Neural cell (in vitro differentiated cells): ENCODE data around the gene RELN. TPM values are rescaled to one million over a fixed set of nuclear protein-coding genes. Genes with fewer than 3 reads are reported as not detected.

Experiments used
- H2AFZ ChIP-seq: fragments of 200-600, 300-800 bp; sonication (generic), shearing (Covaris generic); 2 replicates; pipeline ENCODE4 v1.6.0; 2014; ENCODE audit warnings: low read depth, mild to moderate bottlenecking, antibody characterized with exemption, low read length, moderate library complexity
- H3F3A ChIP-seq: fragments of 200-600 bp; shearing (Covaris generic); 2 replicates; pipeline ENCODE4 v1.6.1; 2016; ENCODE audit warnings: mild to moderate bottlenecking, moderate library complexity, mixed read lengths, antibody characterized with exemption, low read length; ENCODE audit not compliant: insufficient read depth, poor library complexity, severe bottlenecking
- H3K27ac ChIP-seq: fragments of 200-600, 300-800 bp; sonication (generic), shearing (Covaris generic); 2 replicates; pipeline ENCODE4 v1.5.1; 2014; ENCODE audit warnings: mild to moderate bottlenecking, low read length, moderate library complexity
- H3K27me3 ChIP-seq: fragments of 300-800, 200-600 bp; sonication (generic), shearing (Covaris generic); 2 replicates; pipeline ENCODE4 v1.6.0; 2014; ENCODE audit warnings: mild to moderate bottlenecking, low read depth, low read length, moderate library complexity; ENCODE audit not compliant: insufficient read depth
- H3K36me3 ChIP-seq: fragments of 300-800, 200-600 bp; sonication (generic), shearing (Covaris generic); 2 replicates; pipeline ENCODE4 v1.5.1; 2014; ENCODE audit warnings: mild to moderate bottlenecking, antibody characterized with exemption, low read length, moderate library complexity; ENCODE audit not compliant: insufficient read depth
- H3K4me2 ChIP-seq: fragments of 300-800, 200-600 bp; sonication (generic), shearing (Covaris generic); 2 replicates; pipeline ENCODE4 v1.6.0; 2014; ENCODE audit warnings: mild to moderate bottlenecking, low read length
- H3K4me3 ChIP-seq: fragments of 300-800, 200-600 bp; sonication (generic), shearing (Covaris generic); 2 replicates; pipeline ENCODE4 v1.5.1; 2014; ENCODE audit warnings: mild to moderate bottlenecking, low read length, moderate library complexity
- H3K79me2 ChIP-seq: fragments of 200-600 bp; shearing (Covaris generic); replicated peaks from 2 replicates; pipeline ENCODE4 v1.6.0; 2014; ENCODE audit warnings: mild to moderate bottlenecking, low read length, moderate library complexity; ENCODE audit not compliant: insufficient read depth
- H3K9ac ChIP-seq: fragments of 300-800, 200-600 bp; sonication (generic), shearing (Covaris generic); 2 replicates; pipeline ENCODE4 v1.6.1; 2016; ENCODE audit warnings: mild to moderate bottlenecking, low read length, mixed read lengths
- H3K9me2 ChIP-seq: fragments of 200-600 bp; shearing (Covaris generic); 2 replicates; pipeline ENCODE4 v1.6.1; 2016; ENCODE audit warnings: mild to moderate bottlenecking, low read length, mixed read lengths; ENCODE audit not compliant: insufficient read depth
- H3K9me3 ChIP-seq: fragments of 200-600, 300-800 bp; sonication (generic), shearing (Covaris generic); 2 replicates; pipeline ENCODE4 v1.6.1; 2016; ENCODE audit warnings: mild to moderate bottlenecking, mixed run types, low read length, moderate library complexity, mixed read lengths
- H4K20me1 ChIP-seq: fragments of 200-600 bp; shearing (Covaris generic); 2 replicates; pipeline ENCODE4 v1.6.1; 2016; ENCODE audit warnings: mild to moderate bottlenecking, mixed run types; ENCODE audit not compliant: insufficient read depth
- EP300 ChIP-seq: fragments of 450-650 bp; conservative IDR thresholded peaks from 2 replicates; pipeline ENCODE4 v1.6.1; 2014; ENCODE audit warnings: antibody characterized with exemption, mild to moderate bottlenecking, moderate library complexity; ENCODE audit not compliant: poor library complexity, severe bottlenecking
- EZH2 ChIP-seq: fragments of 200-600, 300-800 bp; shearing (Covaris generic), sonication (generic); IDR thresholded peaks from 2 replicates; pipeline ENCODE4 v1.6.1; 2014; ENCODE audit warnings: antibody characterized with exemption, low read length, borderline replicate concordance, mild to moderate bottlenecking; ENCODE audit not compliant: insufficient read depth, poor library complexity, severe bottlenecking
- MXI1 ChIP-seq: fragments of 450-650 bp; conservative IDR thresholded peaks from 2 replicates; pipeline ENCODE4 v1.6.1; 2014; ENCODE audit warnings: antibody characterized with exemption, mild to moderate bottlenecking; ENCODE audit not compliant: poor library complexity, severe bottlenecking
- POLR2AphosphoS5 ChIP-seq: IDR thresholded peaks from 2 replicates; pipeline ENCODE4 v1.6.1; 2012
- RAD21 ChIP-seq: fragments of 450-650 bp; conservative IDR thresholded peaks from 2 replicates; pipeline ENCODE4 v1.6.1; 2014; ENCODE audit warnings: antibody characterized with exemption, mild to moderate bottlenecking, moderate library complexity
- SMC3 ChIP-seq: fragments of 450-650 bp; conservative IDR thresholded peaks from 2 replicates; pipeline ENCODE4 v1.6.1; 2014; ENCODE audit warnings: antibody characterized with exemption, mild to moderate bottlenecking, moderate library complexity; ENCODE audit not compliant: poor library complexity
- TAF1 ChIP-seq: IDR thresholded peaks from 2 replicates; pipeline ENCODE4 v1.6.1; 2012; ENCODE audit warnings: low read depth
- polyA plus RNA-seq: library from polyadenylated mRNA; depleted of rRNA; stranded (reverse); fragments of >200 nt; gene quantifications from 2 replicates; pipeline ENCODE4 v1.2.3, GENCODE V29; 2014
- TF ChIP-seq, protein P1 (sequence below): IDR thresholded peaks from 2 replicates; pipeline ENCODE4 v1.6.1; 2012; ENCODE audit warnings: borderline replicate concordance
- TF ChIP-seq, protein P2 (sequence below): fragments of 450-650 bp; IDR thresholded peaks from 2 replicates; pipeline ENCODE4 v1.5.1; 2014; ENCODE audit warnings: antibody characterized with exemption, mild to moderate bottlenecking, moderate library complexity; ENCODE audit not compliant: poor library complexity, severe bottlenecking

RELN gene
- polyA plus RNA-seq, 1 donor from 2014 or later = 178 TPM

DNA sequence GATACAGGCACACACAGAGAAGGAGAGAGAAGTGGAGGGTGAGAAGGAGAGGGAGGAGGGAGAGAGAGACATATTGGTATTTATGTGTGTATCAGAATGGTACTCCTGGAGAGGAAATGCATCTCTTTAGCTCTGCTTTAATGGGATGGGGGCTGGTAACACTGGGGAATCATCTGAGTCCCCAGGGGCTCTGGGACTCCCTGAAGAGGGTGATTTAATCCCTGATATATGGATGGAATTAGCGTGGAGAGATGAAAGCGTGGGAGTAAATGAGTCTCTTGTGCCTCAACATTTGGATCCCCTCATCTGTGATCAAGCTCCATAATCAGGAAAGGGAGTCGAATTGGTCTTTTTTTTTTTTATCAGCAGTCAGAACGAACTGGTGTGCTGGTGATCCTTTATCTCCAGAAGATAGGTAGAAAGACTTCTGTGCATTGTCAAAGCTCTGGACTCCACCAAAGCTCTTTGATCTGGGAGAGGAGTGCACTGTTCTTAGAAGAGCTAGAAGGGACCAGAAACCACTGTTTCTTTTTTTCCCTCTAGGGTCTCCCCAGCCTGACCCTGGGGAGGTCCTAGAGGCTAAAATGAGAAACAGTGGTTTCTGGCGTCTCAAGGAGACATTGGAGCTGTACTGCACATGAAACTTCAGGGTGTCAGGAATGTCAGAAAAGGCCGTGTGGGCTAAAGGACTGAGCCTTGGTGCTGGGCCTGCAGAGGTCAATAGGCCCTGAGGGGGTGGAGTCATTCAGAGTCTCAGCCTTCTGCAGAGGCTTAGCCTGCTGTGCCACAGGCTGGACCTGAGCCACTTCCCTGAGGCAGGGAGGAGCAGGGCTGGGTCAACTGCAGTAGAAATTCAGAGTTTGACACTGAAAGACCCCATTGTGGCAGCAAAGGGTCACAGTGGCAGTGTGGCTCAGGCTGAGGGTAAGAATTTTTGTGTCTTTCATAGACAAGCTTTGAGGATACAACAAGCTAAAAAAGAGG is 309.0 kb downstream of the RELN start:
- Histone ChIP-seq H3K27me3 (no peaks in the 10 kb centered on the region), H2AFZ (no peak overlapping the region), H3K4me2 (no peak overlapping the region)

DNA sequence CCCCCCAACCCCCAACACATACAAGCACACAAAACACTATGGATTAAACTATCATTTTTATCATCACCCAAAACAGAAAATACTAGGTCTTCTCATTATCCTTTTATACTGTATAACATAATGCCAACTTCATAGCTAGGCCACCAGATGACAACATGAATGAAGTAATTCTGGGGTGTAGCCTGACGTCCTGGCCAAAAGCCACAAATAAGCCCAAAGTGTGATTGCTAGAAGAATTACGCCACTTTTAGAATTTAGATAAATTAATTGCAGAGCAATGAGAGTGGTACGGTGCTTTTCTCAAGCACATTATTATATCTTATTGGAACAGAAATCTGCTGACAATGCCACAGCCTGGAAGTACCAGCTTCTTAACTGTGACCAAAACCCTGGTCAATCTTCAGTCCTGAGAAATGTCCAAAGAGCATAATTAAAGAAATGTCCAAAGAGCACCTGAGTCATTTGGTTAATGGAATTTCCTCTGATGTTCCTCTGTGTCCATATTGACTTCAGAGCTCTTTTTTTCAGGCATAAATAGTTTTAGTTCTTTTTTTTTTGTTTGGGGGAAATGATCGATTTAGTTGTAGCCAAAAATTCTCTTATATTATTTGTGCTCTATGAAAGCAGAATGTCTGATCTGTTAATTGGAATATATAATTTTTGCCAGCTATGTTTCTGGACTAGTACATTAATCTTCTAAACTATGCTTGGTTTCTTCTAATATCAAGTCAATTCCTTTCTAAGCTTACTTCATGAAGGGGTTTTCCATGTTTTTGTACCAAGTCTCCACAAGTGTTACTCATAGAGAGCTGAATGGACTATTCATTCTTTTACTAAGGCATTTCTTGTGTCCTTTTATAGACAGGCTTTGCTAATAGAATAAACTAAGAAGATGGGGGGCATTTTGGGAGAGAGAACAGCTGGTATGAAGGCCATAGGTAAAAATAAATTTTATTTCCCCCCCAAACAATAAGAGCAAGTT is 310.0 kb downstream of the RELN start:
- Histone ChIP-seq H3K27ac (no peak overlapping the region), H2AFZ (no peak overlapping the region), H3K9ac (no peak overlapping the region), H3K27me3 (no peaks in the 10 kb centered on the region), H3K9me3 (no peaks in the 10 kb centered on the region), H3F3A (no peaks in the 10 kb centered on the region), H3K4me3 (no peak overlapping the region), H3K4me2 (no peak overlapping the region), H3K79me2 (no peaks in the 10 kb centered on the region), H3K36me3 (no peaks in the 10 kb centered on the region), H4K20me1 (no peaks in the 10 kb centered on the region), H3K9me2 (no peaks in the 10 kb centered on the region)
- no peak for TF ChIP-seq RAD21
- TF ChIP-seq, protein P1, sequence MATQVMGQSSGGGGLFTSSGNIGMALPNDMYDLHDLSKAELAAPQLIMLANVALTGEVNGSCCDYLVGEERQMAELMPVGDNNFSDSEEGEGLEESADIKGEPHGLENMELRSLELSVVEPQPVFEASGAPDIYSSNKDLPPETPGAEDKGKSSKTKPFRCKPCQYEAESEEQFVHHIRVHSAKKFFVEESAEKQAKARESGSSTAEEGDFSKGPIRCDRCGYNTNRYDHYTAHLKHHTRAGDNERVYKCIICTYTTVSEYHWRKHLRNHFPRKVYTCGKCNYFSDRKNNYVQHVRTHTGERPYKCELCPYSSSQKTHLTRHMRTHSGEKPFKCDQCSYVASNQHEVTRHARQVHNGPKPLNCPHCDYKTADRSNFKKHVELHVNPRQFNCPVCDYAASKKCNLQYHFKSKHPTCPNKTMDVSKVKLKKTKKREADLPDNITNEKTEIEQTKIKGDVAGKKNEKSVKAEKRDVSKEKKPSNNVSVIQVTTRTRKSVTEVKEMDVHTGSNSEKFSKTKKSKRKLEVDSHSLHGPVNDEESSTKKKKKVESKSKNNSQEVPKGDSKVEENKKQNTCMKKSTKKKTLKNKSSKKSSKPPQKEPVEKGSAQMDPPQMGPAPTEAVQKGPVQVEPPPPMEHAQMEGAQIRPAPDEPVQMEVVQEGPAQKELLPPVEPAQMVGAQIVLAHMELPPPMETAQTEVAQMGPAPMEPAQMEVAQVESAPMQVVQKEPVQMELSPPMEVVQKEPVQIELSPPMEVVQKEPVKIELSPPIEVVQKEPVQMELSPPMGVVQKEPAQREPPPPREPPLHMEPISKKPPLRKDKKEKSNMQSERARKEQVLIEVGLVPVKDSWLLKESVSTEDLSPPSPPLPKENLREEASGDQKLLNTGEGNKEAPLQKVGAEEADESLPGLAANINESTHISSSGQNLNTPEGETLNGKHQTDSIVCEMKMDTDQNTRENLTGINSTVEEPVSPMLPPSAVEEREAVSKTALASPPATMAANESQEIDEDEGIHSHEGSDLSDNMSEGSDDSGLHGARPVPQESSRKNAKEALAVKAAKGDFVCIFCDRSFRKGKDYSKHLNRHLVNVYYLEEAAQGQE = no peak
- TF ChIP-seq, protein P2, sequence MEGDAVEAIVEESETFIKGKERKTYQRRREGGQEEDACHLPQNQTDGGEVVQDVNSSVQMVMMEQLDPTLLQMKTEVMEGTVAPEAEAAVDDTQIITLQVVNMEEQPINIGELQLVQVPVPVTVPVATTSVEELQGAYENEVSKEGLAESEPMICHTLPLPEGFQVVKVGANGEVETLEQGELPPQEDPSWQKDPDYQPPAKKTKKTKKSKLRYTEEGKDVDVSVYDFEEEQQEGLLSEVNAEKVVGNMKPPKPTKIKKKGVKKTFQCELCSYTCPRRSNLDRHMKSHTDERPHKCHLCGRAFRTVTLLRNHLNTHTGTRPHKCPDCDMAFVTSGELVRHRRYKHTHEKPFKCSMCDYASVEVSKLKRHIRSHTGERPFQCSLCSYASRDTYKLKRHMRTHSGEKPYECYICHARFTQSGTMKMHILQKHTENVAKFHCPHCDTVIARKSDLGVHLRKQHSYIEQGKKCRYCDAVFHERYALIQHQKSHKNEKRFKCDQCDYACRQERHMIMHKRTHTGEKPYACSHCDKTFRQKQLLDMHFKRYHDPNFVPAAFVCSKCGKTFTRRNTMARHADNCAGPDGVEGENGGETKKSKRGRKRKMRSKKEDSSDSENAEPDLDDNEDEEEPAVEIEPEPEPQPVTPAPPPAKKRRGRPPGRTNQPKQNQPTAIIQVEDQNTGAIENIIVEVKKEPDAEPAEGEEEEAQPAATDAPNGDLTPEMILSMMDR = no peak
- no peak for TF ChIP-seq SMC3
- no peak for TF ChIP-seq MXI1
- no peak for TF ChIP-seq TAF1
- no peak for TF ChIP-seq EZH2
- TF ChIP-seq EP300 = no peak
- no peak for TF ChIP-seq POLR2AphosphoS5

More for the DNA sequence above, 309.0 kb downstream of the RELN start:
- H3K79me2 ChIP-seq = no peaks in the 10 kb centered on the region
- no peak overlapping the region for H3K4me3 ChIP-seq
- no peak for TF ChIP-seq MXI1
- TF ChIP-seq RAD21 = no peak
- TF ChIP-seq TAF1 = no peak
- H3F3A ChIP-seq = no peaks in the 10 kb centered on the region
- H3K27ac ChIP-seq = no peak overlapping the region
- no peaks in the 10 kb centered on the region for H3K9me2 ChIP-seq
- H4K20me1 ChIP-seq = no peaks in the 10 kb centered on the region
- no peaks in the 10 kb centered on the region for H3K9me3 ChIP-seq
- H3K36me3 ChIP-seq = no peaks in the 10 kb centered on the region
- H3K9ac ChIP-seq = no peak overlapping the region
